DMS 273 (cell line): ENCODE results near the gene TK1.

Source experiments
- DNase-seq: peaks from one replicate; lab custom pipeline; 2025; ENCODE audit not compliant: unreplicated experiment; lab: John Stamatoyannopoulos, UW

TK1 gene

DNA sequence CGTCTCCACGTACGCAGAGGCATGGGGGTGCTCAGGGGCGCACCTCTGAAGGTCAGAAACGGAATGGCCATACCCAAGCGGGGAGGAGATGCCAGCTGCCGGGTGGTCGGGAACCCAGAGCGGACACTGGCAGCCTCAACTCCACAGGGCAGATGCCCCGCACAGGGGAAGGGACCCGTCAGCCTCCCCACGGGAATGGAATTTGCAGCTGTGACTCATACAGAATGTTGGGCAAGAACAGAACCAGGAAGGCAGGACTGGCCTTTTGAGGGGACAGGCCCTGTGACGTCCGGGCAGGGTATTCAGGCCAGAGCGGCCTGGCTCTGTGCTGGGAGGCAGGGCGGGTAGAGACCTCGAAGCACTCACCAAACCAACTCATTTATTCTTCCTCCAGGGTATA is 7.5 kb downstream of the TK1 start:
- DNase-seq, result no peak

- DNase-seq, result peak; percentile 89
Measured at GRCh38 chr17:78176548-78177025, 10.3 kb downstream of the TK1 start.

DNA sequence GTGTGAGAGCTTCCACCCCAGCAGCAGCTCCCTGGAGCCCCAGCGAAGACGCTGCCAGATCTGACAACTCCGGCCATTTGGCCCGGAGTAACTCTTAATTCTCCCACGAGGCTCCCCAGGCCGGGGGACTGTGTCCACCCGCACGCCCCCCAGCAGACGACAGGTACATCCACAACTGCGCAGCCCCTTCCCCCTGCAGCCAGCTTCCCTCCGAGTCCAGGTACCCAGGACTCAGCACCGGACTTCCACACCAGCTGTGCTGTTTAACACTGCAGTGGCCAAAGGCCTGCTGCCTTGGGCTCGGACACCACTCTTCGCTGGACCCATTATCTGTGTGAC is 11.2 kb downstream of the TK1 start:
- no peak for DNase-seq

- DNase-seq, result peak; percentile 96
Measured at GRCh38 chr17:78174870-78175642, 11.8 kb downstream of the TK1 start.

- peak; percentile 72 for DNase-seq
Measured at GRCh38 chr17:78174346-78174869, 12.4 kb downstream of the TK1 start.

DNA sequence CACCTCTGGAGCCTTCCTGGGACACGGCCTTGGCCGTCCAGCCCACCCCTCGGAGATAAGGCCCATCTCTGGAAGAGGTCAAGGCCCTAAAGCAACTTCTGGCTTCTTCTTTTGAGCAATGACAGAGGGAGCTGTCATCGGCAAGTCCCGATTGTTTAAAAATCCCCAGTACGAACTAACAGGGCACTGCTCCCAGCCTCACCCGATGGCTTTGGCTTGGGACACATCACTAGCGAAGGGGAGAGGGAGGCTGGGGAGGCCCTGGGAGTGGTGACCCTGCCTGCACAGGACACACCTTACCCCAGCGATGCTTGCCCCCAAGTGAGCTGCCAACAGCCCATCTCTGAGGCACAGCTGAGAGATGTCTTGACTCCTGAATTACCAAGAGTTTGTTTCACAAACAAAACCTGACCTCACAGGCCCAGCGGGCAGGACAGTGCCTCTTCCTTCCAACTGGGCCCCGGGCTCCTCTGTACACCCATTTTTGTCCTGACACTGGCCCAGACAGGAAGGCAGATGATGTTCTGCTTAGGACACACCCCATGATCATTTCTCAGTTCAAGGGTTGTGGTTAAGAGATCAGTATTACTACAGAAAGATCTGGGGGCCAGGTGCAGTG is 13.6 kb downstream of the TK1 start:
- DNase-seq, result no peak

GRCh38 chr17:78172249-78173051 is 14.4 kb downstream of the TK1 start:
- DNase-seq, result peak; percentile 66

GRCh38 chr17:78171591-78172248 is 15.1 kb downstream of the TK1 start:
- DNase-seq, result peak; percentile 52

- no peak for DNase-seq
Measured at GRCh38 chr17:78170692-78171590, 15.9 kb downstream of the TK1 start.

DNA sequence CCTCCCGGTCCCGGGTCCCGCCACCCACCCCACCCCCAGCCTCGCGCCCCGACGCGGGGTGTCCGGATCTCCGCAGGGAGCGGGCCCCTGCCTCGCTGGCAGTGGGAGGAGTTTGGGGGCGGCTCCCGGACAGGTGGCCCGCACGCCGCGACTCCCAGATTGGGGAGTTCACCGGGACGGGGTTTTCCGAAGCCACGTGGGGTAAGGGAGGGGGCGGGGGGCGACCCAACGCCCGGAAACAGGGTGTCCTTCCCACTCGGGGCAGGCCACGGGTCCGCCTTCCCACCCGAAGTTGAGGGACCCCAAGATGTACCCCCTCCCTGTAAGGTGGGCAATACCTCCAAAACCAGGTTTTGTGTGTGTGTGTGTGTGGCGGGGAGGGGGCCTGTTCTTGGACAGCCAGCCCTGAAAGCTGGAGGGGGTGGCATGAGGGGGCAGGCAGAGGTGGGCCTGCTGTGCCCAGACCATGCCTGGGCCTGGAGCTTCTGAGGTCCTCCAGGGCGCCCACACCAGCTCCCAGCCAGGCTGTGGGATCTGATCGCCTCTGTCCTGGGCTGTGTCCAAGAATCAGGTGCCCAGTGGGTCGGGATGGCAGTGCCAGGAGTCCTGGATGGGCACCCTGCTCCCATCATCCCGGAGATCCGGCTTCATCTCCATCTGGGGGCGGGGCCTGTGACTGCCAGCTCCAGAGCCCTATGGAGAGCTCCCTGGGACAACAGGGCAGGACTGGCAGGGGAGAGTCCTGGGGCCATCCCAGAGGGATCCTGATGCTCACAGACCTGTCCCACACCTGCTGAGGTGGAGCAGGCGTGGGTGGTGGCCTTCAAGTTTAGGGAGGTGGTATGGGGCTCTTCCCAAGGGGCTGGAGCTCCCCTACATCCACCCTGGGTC is 17.7 kb downstream of the TK1 start:
- peak; percentile 84 for DNase-seq

DNA sequence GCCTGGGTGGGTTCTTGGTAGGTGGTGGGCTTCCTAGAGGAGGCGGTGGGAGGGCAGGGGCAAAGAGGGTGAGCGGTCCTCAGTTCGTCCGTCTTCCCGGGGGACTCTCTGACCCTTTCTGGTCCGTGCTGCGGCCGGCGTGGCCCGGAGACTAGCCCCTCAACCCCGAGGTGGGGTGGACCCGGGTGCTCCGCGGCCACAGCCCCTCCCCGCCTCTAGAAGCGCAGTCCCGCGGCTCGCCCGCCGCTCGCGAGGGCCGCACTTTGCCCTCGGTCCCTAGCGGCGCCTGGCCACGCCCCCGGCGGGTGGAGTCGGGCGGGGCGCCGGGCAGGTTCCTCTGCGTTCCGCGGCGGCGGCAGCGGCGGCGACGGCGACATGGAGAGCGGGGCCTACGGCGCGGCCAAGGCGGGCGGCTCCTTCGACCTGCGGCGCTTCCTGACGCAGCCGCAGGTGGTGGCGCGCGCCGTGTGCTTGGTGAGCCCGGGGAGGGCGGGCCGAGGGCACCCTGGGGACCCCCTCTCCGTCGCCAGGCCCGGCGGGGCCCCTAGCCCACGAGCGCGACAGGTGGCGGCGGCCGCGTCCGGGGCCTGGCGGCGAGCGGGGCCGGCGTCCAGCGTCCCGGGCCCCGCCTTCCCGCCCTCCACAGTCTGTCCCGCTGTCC is 18.5 kb downstream of the TK1 start, which contains the start of gene SYNGR2:
Gene SYNGR2, plus strand, starts transcription at position 340 of the 661 bp plus-strand sequence. Its CDS starts 36 bp downstream, at position 376.
- DNase-seq, result peak; percentile 97

DNA sequence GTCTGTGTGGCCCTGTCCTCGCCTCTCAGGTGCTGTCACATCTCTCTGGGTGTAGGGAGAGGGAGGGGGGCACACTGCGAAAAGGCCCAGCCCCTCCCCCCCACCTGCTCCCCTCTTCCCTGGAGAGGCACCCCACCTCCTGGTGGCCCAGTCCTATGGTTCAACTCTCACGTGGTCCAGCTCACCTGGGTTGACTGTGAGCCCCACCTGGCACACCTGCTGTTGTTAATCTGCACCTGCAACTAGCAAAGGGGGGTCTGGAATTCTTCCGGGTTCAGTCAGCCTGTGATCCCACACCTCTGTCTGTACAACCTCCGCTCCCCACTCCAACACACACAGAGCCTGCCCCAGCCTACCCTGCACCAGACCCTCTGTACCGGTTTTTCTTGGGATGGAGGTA is 20.4 kb downstream of the TK1 start:
- DNase-seq, result no peak

- DNase-seq, result no peak
Measured at GRCh38 chr17:78164748-78165607, 21.9 kb downstream of the TK1 start.

DNA sequence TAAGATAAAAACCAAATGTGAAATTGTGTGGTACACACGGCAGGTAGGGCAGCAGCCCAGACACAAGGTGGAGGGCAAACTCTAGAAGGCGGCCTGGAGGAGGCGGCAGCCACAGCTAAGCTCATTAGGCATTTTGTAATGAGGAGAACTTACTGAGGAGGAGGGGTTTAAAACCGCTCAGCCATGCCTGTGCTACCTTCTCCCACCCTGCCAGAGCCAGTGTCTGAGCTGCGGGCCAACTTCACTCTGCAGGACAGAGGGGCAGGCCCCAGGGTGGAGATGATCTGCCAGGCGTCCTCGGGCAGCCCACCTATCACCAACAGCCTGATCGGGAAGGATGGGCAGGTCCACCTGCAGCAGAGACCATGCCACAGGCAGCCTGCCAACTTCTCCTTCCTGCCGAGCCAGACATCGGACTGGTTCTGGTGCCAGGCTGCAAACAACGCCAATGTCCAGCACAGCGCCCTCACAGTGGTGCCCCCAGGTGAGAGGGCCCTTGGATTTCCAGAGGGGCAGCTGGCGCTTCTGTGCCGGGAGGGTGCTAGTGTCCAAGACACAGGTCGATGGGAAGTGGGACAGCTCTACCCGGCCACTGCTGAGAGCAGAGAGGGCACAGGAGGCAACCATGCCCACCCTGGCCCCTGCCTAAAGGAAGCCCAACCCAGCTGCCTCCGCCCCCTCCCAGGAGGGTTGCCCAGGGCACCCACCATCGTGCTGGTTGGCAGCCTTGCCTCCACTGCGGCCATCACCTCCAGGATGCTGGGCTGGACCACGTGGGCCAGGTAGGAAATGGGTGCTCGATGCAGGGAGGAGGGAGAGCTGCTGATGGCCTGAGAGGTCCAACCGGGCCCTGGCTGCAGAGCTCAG is 22.7 kb downstream of the TK1 start:
- DNase-seq, result no peak

- DNase-seq, result no peak
Measured at GRCh38 chr17:78159575-78160158, 27.2 kb downstream of the TK1 start.
